Measurements from ENCODE around the gene IKZF5.

DNA sequence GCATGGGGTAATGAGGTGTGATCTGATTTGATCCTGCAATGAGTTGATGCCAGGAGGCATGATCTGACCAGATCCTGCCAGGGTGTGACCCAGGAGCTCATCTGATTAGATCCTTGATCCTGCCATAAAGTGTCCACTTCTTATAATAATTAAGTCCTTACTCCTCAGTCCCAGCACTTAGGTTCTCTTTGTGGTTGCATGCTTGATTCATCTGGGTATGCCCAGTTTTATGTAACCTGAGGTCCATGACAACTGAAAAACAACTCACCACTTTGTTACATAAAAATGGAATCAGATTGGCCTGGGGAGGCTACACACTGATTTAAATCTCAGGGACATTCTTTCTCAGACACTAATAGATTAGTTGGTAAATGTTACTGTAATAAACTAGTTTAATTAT lies 19.3 kb upstream of the IKZF5 start:
- TF ChIP-seq CTCF (conservative IDR thresholded peaks at IDR 0.05) (no peak), ZFX (IDR thresholded peaks at IDR 0.05) (no peak)

Measured in C4-2B (cell line).